Suprapubic skin (tissue), 4 donors: Measurements from ENCODE around the gene NEURL1. TPM values are rescaled to one million over a fixed set of nuclear protein-coding genes. Genes with fewer than 3 reads are reported as not detected.

ENCODE experiments used
- DNase-seq, 2 donors: peaks; one replicate each; pipeline ENCODE4 v3.0.0-alpha.2; 2019; ENCODE audit warnings: low spot score in 2 of 2
- H3K27ac ChIP-seq: fragments of 200-600 bp; sonication (generic); one replicate; pipeline ENCODE4 v1.5.1; 2019
- H3K27me3 ChIP-seq: fragments of 200-600 bp; sonication (generic); one replicate; pipeline ENCODE4 v1.5.1; 2019
- H3K36me3 ChIP-seq: fragments of 200-600 bp; sonication (generic); one replicate; pipeline ENCODE4 v1.5.1; 2019
- H3K4me1 ChIP-seq: fragments of 200-600 bp; sonication (generic); one replicate; pipeline ENCODE4 v1.5.1; 2019
- H3K4me3 ChIP-seq: fragments of 200-600 bp; sonication (generic); one replicate; pipeline ENCODE4 v1.5.1; 2019; ENCODE audit warnings: mild to moderate bottlenecking
- H3K9me3 ChIP-seq: fragments of 200-600 bp; sonication (generic); one replicate; pipeline ENCODE4 v1.5.1; 2019
- CTCF ChIP-seq, 2 donors: fragments of 200-600 bp in 1 of 2; fragments of 450-650 bp in 1 of 2; sonication (generic) in 1 of 2; IDR thresholded peaks; one replicate each; pipeline ENCODE4 v1.5.1; 2016 to 2019; ENCODE audit warnings: antibody characterized with exemption in 2 of 2, mild to moderate bottlenecking in 1 of 2, moderate library complexity in 1 of 2
- EP300 ChIP-seq: sonication (generic); formaldehyde crosslinking; IDR thresholded peaks from one replicate; pipeline ENCODE4 v1.6.1; 2017; ENCODE audit warnings: antibody characterized with exemption
- POLR2A ChIP-seq, 2 donors: fragments of 450-650 bp; IDR thresholded peaks; one replicate each; pipeline ENCODE4 v1.6.1; 2017; ENCODE audit warnings: antibody characterized with exemption in 2 of 2, mild to moderate bottlenecking in 2 of 2, moderate library complexity in 2 of 2
- POLR2AphosphoS5 ChIP-seq, 3 donors: sonication (generic); formaldehyde crosslinking; IDR thresholded peaks; one replicate each; pipeline ENCODE4 v1.6.1; 2017; ENCODE audit warnings: antibody characterized with exemption in 3 of 3
- WGBS: methylation state at CpG from one replicate; pipeline ENCODE4 v1.1.5; 2018; 5-methylcytosine and 5-hydroxymethylcytosine counted together
- total RNA-seq, 4 donors: library from RNA; depleted of rRNA; stranded (reverse); fragments of >200 nt; gene quantifications; one replicate each; pipeline ENCODE4 v1.1.0, GENCODE V29; 2016

NEURL1 gene
- total RNA-seq, 4 donors from 2014 or later: 0.18 to 0.30 TPM; not detected in 2

DNA sequence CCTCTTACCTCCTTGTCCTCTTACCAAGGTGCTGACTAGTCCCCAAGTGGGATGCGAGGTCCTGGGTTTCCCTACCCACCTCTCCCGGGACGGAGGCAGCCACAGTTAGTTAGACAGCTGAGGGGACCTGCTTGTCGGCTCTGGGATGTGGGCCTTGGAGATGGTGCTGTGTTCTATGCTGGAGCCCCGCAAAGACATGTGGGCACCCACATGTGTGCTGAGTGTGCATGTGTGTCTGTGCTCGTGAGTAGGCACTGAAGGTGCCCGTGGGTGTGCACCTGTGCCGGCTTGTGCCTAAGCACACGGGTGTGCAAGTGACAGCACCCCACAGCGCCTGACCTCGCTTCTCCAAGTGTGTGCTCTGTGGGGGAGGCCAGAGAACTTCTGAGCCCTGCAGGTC, 62.2 kb downstream of the NEURL1 start:
- Histone ChIP-seq H3K4me3 (peak overlapping the region; percentile 49), H3K4me1 (peaks cover 13% of the 10 kb centered on the region), H3K9me3 (no peaks in the 10 kb centered on the region), H3K27ac (no peak overlapping the region), H3K36me3 (no peaks in the 10 kb centered on the region), H3K27me3 (peaks cover 6% of the 10 kb centered on the region)
- TF ChIP-seq EP300 (no peak), POLR2A (IDR thresholded peaks at IDR 0.05) (no peak), CTCF (IDR thresholded peaks at IDR 0.05) (no peak), POLR2AphosphoS5 (IDR thresholded peaks at IDR 0.05) (no peak)
- 67% methylated on average over 7 of the region's 11 CpGs for WGBS
- DNase-seq: no peak

- H3K27me3 ChIP-seq: peaks cover 9% of the 10 kb centered on the region
- no peak overlapping the region for H3K27ac ChIP-seq
- H3K4me1 ChIP-seq: peaks cover 13% of the 10 kb centered on the region
- no peaks in the 10 kb centered on the region for H3K9me3 ChIP-seq
- WGBS: 93% methylated on average over 12 of the region's 12 CpGs
- H3K36me3 ChIP-seq: no peaks in the 10 kb centered on the region
- no peak overlapping the region for H3K4me3 ChIP-seq
- DNase-seq: no peak
- no peak for TF ChIP-seq POLR2AphosphoS5 (IDR thresholded peaks at IDR 0.05)
- no peak for TF ChIP-seq POLR2A (IDR thresholded peaks at IDR 0.05)
- TF ChIP-seq EP300: no peak
- TF ChIP-seq CTCF (IDR thresholded peaks at IDR 0.05): no peak
These were observed 63.0 kb downstream of the NEURL1 start for GRCh38 chr10:103556383-103557007.

DNA sequence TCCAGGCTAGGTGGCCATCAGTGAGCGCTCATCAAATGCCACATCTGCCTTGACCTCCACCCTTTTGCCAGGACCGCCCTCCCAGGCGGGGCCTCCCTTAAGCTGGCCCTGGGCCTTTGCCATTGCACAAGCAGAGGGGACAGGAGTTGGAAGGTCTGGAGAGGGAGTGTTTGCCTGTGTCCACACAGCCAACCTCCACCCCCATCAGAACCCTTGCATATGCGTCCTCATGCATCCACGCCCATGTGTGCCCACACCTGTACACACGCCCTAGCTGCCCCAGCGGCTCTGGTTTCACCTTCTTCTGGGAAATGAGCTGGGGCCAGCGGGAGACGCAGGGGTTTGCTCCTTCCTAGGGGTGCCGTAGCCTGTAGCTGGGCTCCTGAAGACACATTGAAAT, 64.0 kb downstream of the NEURL1 start:
- no peak overlapping the region for H3K4me3 ChIP-seq

GRCh38 chr10:103558911-103559310, 65.4 kb downstream of the NEURL1 start:
- H3K4me3 ChIP-seq: no peak overlapping the region
- peaks cover 9% of the 10 kb centered on the region for H3K27me3 ChIP-seq
- DNase-seq: no peak
- H3K9me3 ChIP-seq: no peaks in the 10 kb centered on the region
- WGBS: 84% methylated on average over 9 of the region's 9 CpGs
- no peak overlapping the region for H3K27ac ChIP-seq
- H3K36me3 ChIP-seq: no peaks in the 10 kb centered on the region
- TF ChIP-seq EP300 (no peak), POLR2AphosphoS5 (IDR thresholded peaks at IDR 0.05) (no peak), CTCF (IDR thresholded peaks at IDR 0.05) (no peak), POLR2A (IDR thresholded peaks at IDR 0.05) (no peak)
- peaks cover 13% of the 10 kb centered on the region for H3K4me1 ChIP-seq

More for the DNA sequence above, 64.0 kb downstream of the NEURL1 start:
- peaks cover 13% of the 10 kb centered on the region for H3K4me1 ChIP-seq
- no peak for DNase-seq
- WGBS: 88% methylated on average over 9 of the region's 10 CpGs
- no peaks in the 10 kb centered on the region for H3K9me3 ChIP-seq
- H3K36me3 ChIP-seq: no peaks in the 10 kb centered on the region
- H3K27me3 ChIP-seq: peaks cover 9% of the 10 kb centered on the region
- H3K27ac ChIP-seq: no peak overlapping the region
- TF ChIP-seq EP300 (no peak), CTCF (IDR thresholded peaks at IDR 0.05) (no peak), POLR2AphosphoS5 (IDR thresholded peaks at IDR 0.05) (no peak), POLR2A (IDR thresholded peaks at IDR 0.05) (no peak)

GRCh38 chr10:103559776-103560175, 66.3 kb downstream of the NEURL1 start:
- TF ChIP-seq POLR2A (IDR thresholded peaks at IDR 0.05): no peak
- no peak for TF ChIP-seq EP300
- TF ChIP-seq POLR2AphosphoS5 (IDR thresholded peaks at IDR 0.05): no peak
- no peak for TF ChIP-seq CTCF (IDR thresholded peaks at IDR 0.05)
- H3K4me1 ChIP-seq: peaks cover 11% of the 10 kb centered on the region
- H3K4me3 ChIP-seq: no peak overlapping the region
- peaks cover 9% of the 10 kb centered on the region for H3K27me3 ChIP-seq
- H3K9me3 ChIP-seq: no peaks in the 10 kb centered on the region
- WGBS: 93% methylated on average over 9 of the region's 9 CpGs
- H3K36me3 ChIP-seq: no peaks in the 10 kb centered on the region
- H3K27ac ChIP-seq: no peak overlapping the region
- no peak for DNase-seq
